HepG2 (cell line): ENCODE data around the gene SRGAP3. TPM values are rescaled to one million over a fixed set of nuclear protein-coding genes. Genes with fewer than 3 reads are reported as not detected.

ENCODE experiments used
- ATAC-seq: fragments of 200-7000 bp; cut with Tn5 transposase; 3 replicates; pipeline ENCODE4 v1.9.1; 2020; ENCODE audit warnings: mild to moderate bottlenecking, moderate library complexity
- BruUV-seq: library from RNA; stranded (reverse); fragments of 400-500 nt; replicated peaks from 2 replicates; lab custom pipeline; 2021; lab: Mats Ljungman, UMichigan
- CTCF ChIA-PET: fragments of 300-600 bp; formaldehyde crosslinking; extraction: SDS; loops from one replicate; lab custom pipeline; 2021; ENCODE audit warnings: low total read pairs, inconsistent platforms, low intra/inter-chr PET ratio; lab: Yijun Ruan, JAX
- POLR2A ChIA-PET: fragments of 350-600 bp; sonication (Branson Sonifier 250); formaldehyde crosslinking; loops from one replicate; lab custom pipeline; 2020; ENCODE audit warnings: antibody characterized with exemption, inconsistent platforms; lab: Yijun Ruan, JAX
- DNase-seq: peaks from one replicate; pipeline ENCODE4 v3.0.0-alpha.2; 2015; ENCODE audit warnings: low spot score
- FAIRE-seq: peaks from 3 replicates; lab custom pipeline; 2011; peaks lifted over from hg19 to GRCh38; lab: Jason Lieb, UNC
- H2AFZ ChIP-seq: one replicate; pipeline ENCODE4 v1.6.1; 2011; ENCODE audit warnings: low read length, inconsistent platforms
- H3K27ac ChIP-seq: fragments of 300-600 bp; 3 replicates; pipeline ENCODE4 v1.8.0; 2011; ENCODE audit warnings: mixed run types, mild to moderate bottlenecking, mixed read lengths, low read length, inconsistent platforms; ENCODE audit not compliant: insufficient read depth; ENCODE audit errors: extremely low read length
- H3K27me3 ChIP-seq, 2 experiments: fragments of 200-600 bp in 1 of 2; 2 replicates in 1 of 2; 3 replicates in 1 of 2; pipeline versions ENCODE4 v1.6.0 to v1.8.0; 2011; ENCODE audit warnings: low read length in 2 of 2, mild to moderate bottlenecking in 2 of 2, moderate library complexity in 2 of 2, inconsistent platforms in 1 of 2; ENCODE audit not compliant: insufficient read depth in 2 of 2, control insufficient read depth in 1 of 2
- H3K36me3 ChIP-seq, 2 experiments: fragments of 200-600 bp in 1 of 2; replicated peaks in 1 of 2; 2 replicates in 1 of 2; 3 replicates in 1 of 2; pipeline versions ENCODE4 v1.5.1 to v1.8.0; 2011; ENCODE audit warnings: low read length in 2 of 2, inconsistent platforms in 1 of 2; ENCODE audit not compliant: insufficient read depth in 2 of 2, control insufficient read depth in 1 of 2
- H3K4me1 ChIP-seq: 2 replicates; pipeline ENCODE4 v1.5.1; 2012; ENCODE audit warnings: low read length, inconsistent platforms; ENCODE audit not compliant: insufficient read depth
- H3K4me2 ChIP-seq: 2 replicates; pipeline ENCODE4 v1.6.0; 2011; ENCODE audit warnings: low read depth, low read length, inconsistent platforms
- H3K4me3 ChIP-seq, 3 experiments: fragments of 200-600 bp in 1 of 3; sonication (generic), shearing (Covaris generic) in 1 of 3; replicated peaks in 1 of 3; 2 replicates each; pipeline ENCODE4 v1.5.1; 2011 to 2016; ENCODE audit warnings: low read length in 3 of 3, inconsistent platforms in 2 of 3, low read depth in 2 of 3, mild to moderate bottlenecking in 2 of 3, control low read depth in 1 of 3, mixed read lengths in 1 of 3; ENCODE audit not compliant: insufficient read depth in 1 of 3
- H3K79me2 ChIP-seq: one replicate; pipeline ENCODE4 v1.6.1; 2011; ENCODE audit warnings: low read length, inconsistent platforms; ENCODE audit not compliant: insufficient read depth
- H3K9ac ChIP-seq: 2 replicates; pipeline ENCODE4 v1.6.0; 2011; ENCODE audit warnings: mild to moderate bottlenecking, low read depth, low read length, inconsistent platforms; ENCODE audit not compliant: insufficient read depth
- H3K9me3 ChIP-seq: 2 replicates; pipeline ENCODE4 v1.5.1; 2012; ENCODE audit warnings: mild to moderate bottlenecking, low read length
- H4K20me1 ChIP-seq: 2 replicates; pipeline ENCODE4 v1.6.0; 2011; ENCODE audit warnings: inconsistent platforms, mild to moderate bottlenecking, low read length, moderate library complexity; ENCODE audit not compliant: insufficient read depth
- FIP1L1 ChIP-seq: fragments of 200-400 bp; formaldehyde crosslinking; IDR thresholded peaks from 2 replicates; pipeline ENCODE4 v1.6.1; 2018; ENCODE audit warnings: low read depth, mild to moderate bottlenecking, low read length, moderate library complexity, borderline replicate concordance; ENCODE audit not compliant: insufficient read depth
- HMGXB4 ChIP-seq, 2 experiments: sonication (generic) in 1 of 2; formaldehyde crosslinking in 1 of 2; IDR thresholded peaks; 2 replicates each; pipeline versions ENCODE4 v1.4.0 to v1.6.1; 2018 to 2020; ENCODE audit warnings: missing genetic modification reagents in 2 of 2, borderline replicate concordance in 1 of 2, low read depth in 1 of 2, mild to moderate bottlenecking in 1 of 2, missing biosample characterization in 1 of 2
- MTERF4 ChIP-seq: sonication (generic); formaldehyde crosslinking; IDR thresholded peaks from 2 replicates; pipeline ENCODE4 v1.8.0; 2023; ENCODE audit warnings: mild to moderate bottlenecking, missing genetic modification reagents
- NCOA5 ChIP-seq: sonication (generic); formaldehyde crosslinking; IDR thresholded peaks from 2 replicates; pipeline ENCODE4 v1.4.0; 2020; ENCODE audit warnings: missing genetic modification reagents
- NR2F6 ChIP-seq, 2 experiments: IDR thresholded peaks; 2 replicates each; pipeline ENCODE4 v1.6.1; 2016; ENCODE audit warnings: antibody characterized with exemption in 1 of 2, mild to moderate bottlenecking in 1 of 2
- TRIM24 ChIP-seq: sonication (generic); formaldehyde crosslinking; IDR thresholded peaks from 2 replicates; pipeline ENCODE4 v1.8.0; 2022; ENCODE audit warnings: mild to moderate bottlenecking, missing genetic modification reagents
- YEATS4 ChIP-seq: sonication (generic); formaldehyde crosslinking; IDR thresholded peaks from 2 replicates; pipeline ENCODE4 v1.4.0; 2020; ENCODE audit warnings: missing genetic modification reagents, borderline replicate concordance
- ZC3H4 ChIP-seq: sonication (generic); formaldehyde crosslinking; IDR thresholded peaks from 2 replicates; pipeline ENCODE4 v1.4.0; 2020; ENCODE audit warnings: missing genetic modification reagents, borderline replicate concordance
- ZFP37 ChIP-seq: sonication (generic); formaldehyde crosslinking; IDR thresholded peaks from 2 replicates; pipeline ENCODE4 v1.4.0; 2020; ENCODE audit warnings: missing genetic modification reagents, borderline replicate concordance
- ZIK1 ChIP-seq: sonication (generic); formaldehyde crosslinking; IDR thresholded peaks from 2 replicates; pipeline ENCODE4 v1.5.0; 2020; ENCODE audit warnings: mild to moderate bottlenecking, low read depth, missing genetic modification reagents, borderline replicate concordance
- ZMYM2 ChIP-seq: sonication (generic); formaldehyde crosslinking; IDR thresholded peaks from 2 replicates; pipeline ENCODE4 v1.8.0; 2022; ENCODE audit warnings: mild to moderate bottlenecking, missing genetic modification reagents
- ZNF101 ChIP-seq: sonication (generic); formaldehyde crosslinking; IDR thresholded peaks from 2 replicates; pipeline ENCODE4 v1.4.0; 2020; ENCODE audit warnings: mild to moderate bottlenecking, low read depth, missing genetic modification reagents, borderline replicate concordance
- ZNF430 ChIP-seq: sonication (generic); formaldehyde crosslinking; IDR thresholded peaks from 2 replicates; pipeline ENCODE4 v1.9.0; 2021; ENCODE audit warnings: mild to moderate bottlenecking, missing genetic modification reagents
- ZNF446 ChIP-seq: sonication (generic); formaldehyde crosslinking; IDR thresholded peaks from 2 replicates; pipeline ENCODE4 v1.5.0; 2020; ENCODE audit warnings: mild to moderate bottlenecking, missing genetic modification reagents
- ZNF687 ChIP-seq: sonication (generic); formaldehyde crosslinking; IDR thresholded peaks from 2 replicates; pipeline ENCODE4 v1.5.1; 2020; ENCODE audit warnings: mild to moderate bottlenecking, missing genetic modification reagents, moderate library complexity
- ZNF850 ChIP-seq: sonication (generic); formaldehyde crosslinking; conservative IDR thresholded peaks from 2 replicates; pipeline ENCODE4 v1.9.0; 2021; ENCODE audit warnings: mild to moderate bottlenecking, missing genetic modification reagents
- WGBS: methylation state at CpG from one replicate; pipeline ENCODE4 v1.1.6; 2017; ENCODE audit warnings: low lambda C conversion rate; 5-methylcytosine and 5-hydroxymethylcytosine counted together
- in situ Hi-C: cut with HindIII; loops from 2 replicates; pipeline ENCODE4 v1.10.0; 2017; ENCODE audit warnings: low pct_unique_long_range_greater_than_20kb; ENCODE audit not compliant: extremely low pct_ligation_motif_present
- intact Hi-C: fragments of 100-400 bp; cut with micrococcal nuclease; formaldehyde crosslinking; loops from one replicate; pipeline ENCODE4 v1.10.0; 2022; ENCODE audit not compliant: unreplicated experiment
- polyA plus RNA-seq, 8 experiments: library from polyadenylated mRNA; depleted of rRNA in 3 of 8; stranded (reverse) in 7 of 8; unstranded in 1 of 8; fragments of >200 nt; fragmentation: Illumina TruSeq in 4 of 8; extraction: Trizol in 4 of 8; gene quantifications; 2 replicates each; pipeline versions ENCODE4 v1.2.1 to v1.2.3, GENCODE V29; 2011 to 2016; ENCODE audit warnings: low read depth in 4 of 8, missing spikeins in 1 of 8, mixed read lengths in 1 of 8; ENCODE audit not compliant: insufficient read depth in 1 of 8
- total RNA-seq, 5 experiments: library from RNA; depleted of rRNA; stranded (reverse); fragments of >200 nt; fragmentation: Illumina TruSeq; extraction: Trizol; gene quantifications; 2 replicates each; pipeline ENCODE4 v1.2.3, GENCODE V29; 2016; ENCODE audit warnings: low read depth in 1 of 5

SRGAP3 gene
- total and polyA plus RNA-seq, 2 of the 13 experiments (the other 11 are each of a cell fraction or from before 2014, with no cell fraction given) = 1.2 to 1.4 TPM

GRCh38 chr3:8981700-8982099, 267.7 kb downstream of the SRGAP3 start (continued):
- no peak for TF ChIP-seq ZIK1 (CRISPR knock-in tag)
- peak; percentile 81 for TF ChIP-seq ZMYM2 (CRISPR knock-in tag)
- TF ChIP-seq ZNF850 (CRISPR knock-in tag) = no peak
- TF ChIP-seq ZC3H4 (CRISPR knock-in tag) = no peak
- TF ChIP-seq FIP1L1 = no peak
- TF ChIP-seq NR2F6 (IDR thresholded peaks at IDR 0.05) = peak; percentile 69
- TF ChIP-seq NR2F6 (CRISPR knock-in tag; IDR thresholded peaks at IDR 0.05) = peak; percentile 65; the same call in 1 of the 2 replicates
- no peak for TF ChIP-seq NCOA5
- no peak for TF ChIP-seq ZNF101 (CRISPR knock-in tag)
- peak in 1 of 2 experiments; percentile 17; a peak in 1 of 4 replicates for TF ChIP-seq HMGXB4 (CRISPR knock-in tag; IDR thresholded peaks at IDR 0.05; ENCODE audit: borderline replicate concordance in 1 of 2, low read depth in 1 of 2)
- TF ChIP-seq ZFP37 (CRISPR knock-in tag) = no peak
- TF ChIP-seq TRIM24 (CRISPR knock-in tag) = 0 out of 2 replicates have a peak, but pooled peaks have one; percentile 27

GRCh38 chr3:8981296-8981695, 268.1 kb downstream of the SRGAP3 start:
- peak overlapping the region in 2 of 3 experiments; percentile 25 to 36; a peak in 3 of 6 replicates for H3K4me3 ChIP-seq
- H3K9ac ChIP-seq = peak overlapping the region; percentile 33; the same call in 1 of the 2 replicates
- BruUV-seq = no TSS peak
- ATAC-seq (peak; percentile 22; the same call in 2 of the 3 replicates), FAIRE-seq (no peak), DNase-seq (no peak)
- H3K27ac ChIP-seq = peak overlapping the region; percentile 80
- intact Hi-C loops = no loop called here
- 28% methylated on average over 9 of the region's 9 CpGs for WGBS
- peaks cover 47% of the 10 kb centered on the region for H3K4me1 ChIP-seq
- ChIA-PET CTCF (no interaction called here), POLR2A (interaction anchor here (1.1 to 1.4 kb wide), 2 partner anchors 16 to 416 kb away, joined by 4 to 6 read pairs; partner anchors contain the start of gene SETD5)
- H3K9me3 ChIP-seq = peaks cover 13% of the 10 kb centered on the region
- H3K4me2 ChIP-seq = peak overlapping the region; percentile 70
- H4K20me1 ChIP-seq = no peaks in the 10 kb centered on the region
- H3K36me3 ChIP-seq = no peaks in the 10 kb centered on the region
- peak overlapping the region; percentile 57 for H2AFZ ChIP-seq
- no peaks in the 10 kb centered on the region for H3K79me2 ChIP-seq
- in situ Hi-C loops = no loop called here
- peaks cover 0 to 6% of the 10 kb centered on the region in 2 experiments; a peak in 1 of 5 replicates for H3K27me3 ChIP-seq
- 0 out of 2 replicates have a peak, but pooled peaks have one; percentile 27 for TF ChIP-seq MTERF4 (CRISPR knock-in tag)
- peak; percentile 13; the same call in 1 of the 2 replicates for TF ChIP-seq ZNF430 (CRISPR knock-in tag)
- TF ChIP-seq ZNF687 (CRISPR knock-in tag) = peak; percentile 62
- TF ChIP-seq ZNF446 (CRISPR knock-in tag) = 0 out of 2 replicates have a peak, but pooled peaks have one; percentile 13
- 0 out of 2 replicates have a peak, but pooled peaks have one; percentile 24 for TF ChIP-seq YEATS4 (CRISPR knock-in tag)
